GM11168 (cell line): ENCODE results near the gene ACP2.

ENCODE experiments used
- in situ Hi-C: fragments of 300-500 bp; cut with MboI; formaldehyde crosslinking; loops from one replicate; pipeline ENCODE4 v1.12.0; 2022; ENCODE audit warnings: low sequenced_read_pairs; ENCODE audit not compliant: unreplicated experiment

Gene ACP2

DNA sequence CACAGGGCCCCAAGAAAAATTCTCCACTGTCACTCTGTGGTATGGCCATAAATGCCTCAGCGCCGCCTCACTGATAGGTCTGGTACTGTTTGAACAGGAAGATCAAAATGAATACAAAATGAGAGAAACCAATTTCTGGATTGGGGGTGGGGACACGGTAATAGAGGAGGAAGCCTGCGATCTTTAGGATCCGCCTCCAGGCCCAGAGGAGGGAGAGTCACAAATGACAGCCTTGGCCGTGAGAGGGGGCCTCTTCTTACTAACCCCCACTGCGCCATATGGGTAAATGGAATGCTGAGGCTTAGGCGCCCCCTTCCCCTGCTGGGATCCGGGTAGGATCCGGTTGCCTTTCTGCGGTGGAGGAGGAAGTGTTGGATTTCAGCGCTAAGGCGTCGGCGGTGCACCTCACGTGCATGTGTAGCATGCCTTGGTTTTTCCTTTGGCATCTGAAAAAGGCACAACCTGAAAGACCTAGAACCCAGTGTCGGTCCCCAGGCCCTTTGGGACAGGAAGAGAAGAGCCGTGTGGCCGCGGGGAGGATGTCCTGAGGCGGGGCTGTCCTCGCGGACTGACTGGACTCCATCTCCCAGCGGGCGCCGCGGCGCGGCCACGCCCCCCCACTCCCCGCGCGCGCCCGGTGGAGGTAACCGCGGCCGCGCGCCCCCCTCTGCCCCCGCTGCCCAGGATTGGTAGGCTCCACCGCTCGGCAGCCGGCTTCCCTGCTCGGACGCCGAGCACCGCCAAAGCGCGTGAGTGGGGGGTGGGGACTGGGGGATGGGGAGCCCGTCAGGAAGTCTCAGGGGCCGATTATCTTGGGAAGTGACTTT, 20.6 kb upstream of the ACP2 start:
- in situ Hi-C loops: no loop called here

DNA sequence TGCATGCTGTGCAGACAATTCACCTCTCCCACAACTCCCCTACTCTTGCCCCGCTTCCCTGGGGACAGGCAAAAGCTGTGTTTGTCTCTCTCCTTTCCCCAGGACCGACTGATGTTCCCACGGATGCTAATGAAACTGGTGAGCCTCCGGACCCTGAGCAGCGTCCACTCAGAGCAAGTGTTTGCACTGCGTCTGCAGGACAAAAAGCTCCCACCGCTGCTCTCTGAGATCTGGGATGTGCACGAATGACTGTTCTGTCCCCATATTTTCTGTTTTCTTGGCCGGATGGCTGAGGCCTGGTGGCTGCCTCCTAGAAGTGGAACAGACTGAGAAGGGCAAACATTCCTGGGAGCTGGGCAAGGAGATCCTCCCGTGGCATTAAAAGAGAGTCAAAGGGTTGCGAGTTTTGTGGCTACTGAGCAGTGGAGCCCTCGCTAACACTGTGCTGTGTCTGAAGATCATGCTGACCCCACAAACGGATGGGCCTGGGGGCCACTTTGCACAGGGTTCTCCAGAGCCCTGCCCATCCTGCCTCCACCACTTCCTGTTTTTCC, 19.9 kb upstream of the ACP2 start:
- in situ Hi-C loops: no loop called here

DNA sequence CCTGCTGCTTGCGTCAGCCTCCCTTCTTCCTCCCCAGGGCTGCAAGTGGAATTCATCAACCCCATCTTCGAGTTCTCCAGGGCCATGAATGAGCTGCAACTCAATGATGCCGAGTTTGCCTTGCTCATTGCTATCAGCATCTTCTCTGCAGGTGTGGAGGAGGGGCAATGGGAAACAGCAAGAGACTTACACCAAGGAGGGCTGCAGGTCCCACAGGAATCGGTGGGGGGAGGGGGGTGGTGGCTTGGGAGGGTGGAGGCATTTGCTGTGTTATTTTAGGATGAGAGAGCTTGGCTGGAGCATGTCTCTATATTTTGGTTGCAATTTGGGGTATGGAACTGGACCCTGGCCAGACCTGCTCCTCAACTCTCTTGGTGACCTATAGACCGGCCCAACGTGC, 19.3 kb upstream of the ACP2 start:
- in situ Hi-C loops: no loop called here

DNA sequence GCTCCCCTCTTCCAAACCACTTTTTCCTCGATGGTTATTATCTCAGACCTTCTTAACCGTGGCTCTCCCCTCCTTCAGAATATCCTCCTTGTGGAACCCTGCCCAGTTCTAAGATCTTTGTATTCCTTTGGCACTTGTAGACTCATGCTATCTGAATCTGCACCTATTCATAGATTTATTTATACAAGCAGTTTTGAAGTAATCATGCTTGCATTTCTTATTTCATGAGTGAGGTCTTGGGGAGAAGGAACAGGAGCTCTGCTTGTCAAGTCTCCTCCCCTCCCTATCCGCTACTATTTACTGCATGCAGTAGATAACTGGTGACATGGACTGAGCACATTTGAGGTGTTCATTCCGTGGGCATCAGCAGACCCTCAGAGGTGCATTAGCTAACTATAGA, 15.9 kb upstream of the ACP2 start:
- in situ Hi-C loops: loop anchor here (5.0 kb wide), 1 partner anchor 87 kb away; the partner anchor contains the start of gene ARFGAP2

DNA sequence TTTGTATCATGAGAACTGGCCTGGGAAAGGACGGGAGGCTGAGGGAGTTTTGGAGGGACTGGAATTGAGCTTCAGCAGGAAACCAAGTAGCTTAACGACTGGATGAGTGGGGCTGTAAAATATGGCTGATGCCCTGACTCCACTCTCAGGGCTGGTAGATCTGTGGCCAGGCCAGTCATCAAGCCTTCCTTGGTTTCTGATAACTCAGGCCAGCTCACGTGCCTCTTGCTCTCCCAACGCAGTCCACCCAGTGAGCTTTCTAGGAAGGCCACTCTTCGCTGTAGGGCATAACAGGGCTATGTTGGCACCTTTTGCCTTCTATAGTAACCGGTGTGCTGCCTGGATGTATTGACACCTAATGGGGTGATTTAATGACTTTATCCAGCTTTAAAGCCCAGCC, 15.5 kb upstream of the ACP2 start:
- in situ Hi-C loops: loop anchor here (5.0 kb wide), 1 partner anchor 87 kb away; the partner anchor contains the start of gene ARFGAP2

DNA sequence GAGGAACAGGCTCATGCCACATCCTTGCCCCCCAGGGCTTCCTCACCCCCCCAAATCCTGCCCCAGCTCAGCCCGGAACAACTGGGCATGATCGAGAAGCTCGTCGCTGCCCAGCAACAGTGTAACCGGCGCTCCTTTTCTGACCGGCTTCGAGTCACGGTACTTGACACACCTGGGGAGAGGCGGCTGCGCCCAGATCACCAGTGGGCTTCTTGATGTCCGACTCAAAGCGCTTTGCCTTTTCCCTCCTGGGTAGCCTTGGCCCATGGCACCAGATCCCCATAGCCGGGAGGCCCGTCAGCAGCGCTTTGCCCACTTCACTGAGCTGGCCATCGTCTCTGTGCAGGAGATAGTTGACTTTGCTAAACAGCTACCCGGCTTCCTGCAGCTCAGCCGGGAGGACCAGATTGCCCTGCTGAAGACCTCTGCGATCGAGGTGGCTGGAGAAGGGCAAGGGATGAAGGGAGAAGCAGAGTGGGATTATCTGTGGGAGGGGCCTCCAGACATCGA, 12.7 kb upstream of the ACP2 start:
- in situ Hi-C loops: loop anchor here (5.0 kb wide), 1 partner anchor 84 kb away; the partner anchor contains the start of gene ARFGAP2

DNA sequence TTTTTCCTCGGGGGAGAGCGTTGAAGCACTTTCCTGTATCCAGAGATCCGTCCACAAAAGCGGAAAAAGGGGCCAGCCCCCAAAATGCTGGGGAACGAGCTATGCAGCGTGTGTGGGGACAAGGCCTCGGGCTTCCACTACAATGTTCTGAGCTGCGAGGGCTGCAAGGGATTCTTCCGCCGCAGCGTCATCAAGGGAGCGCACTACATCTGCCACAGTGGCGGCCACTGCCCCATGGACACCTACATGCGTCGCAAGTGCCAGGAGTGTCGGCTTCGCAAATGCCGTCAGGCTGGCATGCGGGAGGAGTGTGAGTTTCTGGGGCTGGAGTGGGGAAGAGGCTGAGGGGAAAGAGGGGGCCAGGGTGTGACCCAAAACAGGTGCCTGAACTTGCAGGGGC, 11.8 kb upstream of the ACP2 start:
- in situ Hi-C loops: loop anchor here (5.0 kb wide), 1 partner anchor 83 kb away; the partner anchor contains the start of gene ARFGAP2

DNA sequence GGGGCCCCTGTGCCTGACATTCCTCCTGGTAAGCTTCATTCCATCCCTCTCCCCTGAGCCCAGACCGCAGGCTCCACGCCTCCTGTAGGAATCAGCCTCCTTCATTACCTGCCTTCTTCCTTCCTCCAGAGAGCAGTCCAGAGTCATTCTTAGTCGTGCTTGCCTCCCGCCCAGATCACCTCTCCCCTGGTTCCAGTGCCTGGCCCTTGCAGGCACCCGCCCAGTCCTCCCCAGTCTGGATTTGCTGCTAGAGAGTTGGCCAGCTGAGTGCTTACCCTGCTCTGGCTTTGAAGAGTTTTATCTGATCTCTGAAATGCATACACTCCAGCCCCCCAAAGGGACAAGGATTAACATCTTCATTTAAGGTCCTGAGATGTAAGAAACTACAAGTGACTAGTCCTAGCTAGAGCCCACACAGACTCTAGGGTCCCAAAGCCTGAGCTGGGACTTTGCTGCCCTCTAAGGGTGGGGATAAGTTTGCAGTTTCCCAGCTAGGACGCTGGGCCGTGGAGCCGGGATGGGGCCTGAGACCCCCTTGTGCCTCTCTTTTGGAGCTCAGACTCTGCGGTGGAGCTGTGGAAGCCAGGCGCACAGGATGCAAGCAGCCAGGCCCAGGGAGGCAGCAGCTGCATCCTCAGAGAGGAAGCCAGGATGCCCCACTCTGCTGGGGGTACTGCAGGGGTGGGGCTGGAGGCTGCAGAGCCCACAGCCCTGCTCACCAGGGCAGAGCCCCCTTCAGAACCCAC, 10.8 kb upstream of the ACP2 start:
- in situ Hi-C loops: no loop called here

DNA sequence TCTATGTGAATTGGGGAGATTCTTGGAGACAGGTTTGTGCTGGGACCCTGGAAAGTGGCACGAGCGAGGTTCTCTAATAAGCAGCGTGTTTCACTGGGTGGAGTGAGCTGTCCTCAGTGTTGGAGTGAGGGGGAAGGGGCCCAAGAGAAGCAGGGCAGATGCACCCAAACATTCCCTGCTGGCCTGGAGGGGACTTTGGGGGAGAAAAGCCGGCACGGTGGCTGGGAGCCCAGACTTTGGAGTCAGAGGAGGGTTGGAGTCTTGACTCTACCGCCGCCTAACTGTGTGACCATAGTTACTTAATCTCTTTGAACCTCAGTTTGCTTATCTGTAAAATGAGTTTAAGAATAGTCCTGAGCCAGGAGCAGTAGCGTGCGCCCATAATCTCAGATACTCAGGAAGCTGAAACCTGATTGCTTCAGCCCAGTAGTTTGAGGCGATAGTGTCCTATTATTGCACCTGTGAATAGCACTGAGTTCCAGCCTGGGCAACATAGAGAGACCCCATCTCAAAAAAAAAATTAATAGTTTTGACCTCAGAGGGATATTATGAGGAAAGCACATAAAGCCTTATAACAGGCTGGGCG, 9.8 kb upstream of the ACP2 start:
- in situ Hi-C loops: no loop called here

DNA sequence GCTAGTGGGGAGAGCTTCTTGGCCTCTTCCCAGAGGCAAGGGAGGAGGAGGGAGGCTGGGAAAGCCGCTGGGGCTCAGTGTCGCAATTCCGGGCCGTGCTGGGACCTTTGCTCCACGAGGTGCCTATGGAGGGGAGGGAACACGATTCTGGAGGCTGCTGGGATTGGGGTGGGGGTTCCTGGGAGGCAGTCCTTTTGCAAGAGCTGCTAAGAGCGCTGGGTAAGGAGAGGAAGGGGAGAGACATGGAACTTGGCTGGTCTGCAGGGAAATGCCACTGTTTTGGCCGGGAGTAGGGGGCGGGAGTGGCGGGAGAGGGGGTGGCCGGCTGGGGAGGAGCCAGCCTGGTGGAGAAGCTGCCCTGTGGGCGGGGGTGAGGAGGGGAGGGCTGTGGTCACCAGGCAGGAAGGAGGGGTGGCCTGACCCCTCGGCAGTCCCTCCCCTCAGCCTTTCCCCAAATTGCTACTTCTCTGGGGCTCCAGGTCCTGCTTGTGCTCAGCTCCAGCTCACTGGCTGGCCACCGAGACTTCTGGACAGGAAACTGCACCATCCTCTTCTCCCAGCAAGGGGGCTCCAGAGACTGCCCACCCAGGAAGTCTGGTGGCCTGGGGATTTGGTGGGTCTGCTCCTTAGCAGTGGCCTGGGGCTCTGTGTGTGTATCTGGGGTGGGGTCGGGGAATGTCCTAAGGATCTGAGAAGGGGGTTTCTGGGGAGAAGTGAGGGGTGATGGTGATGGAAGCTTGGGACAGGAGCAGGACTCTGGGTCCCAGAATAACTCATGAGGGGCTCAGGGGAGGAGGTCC, 9.1 kb upstream of the ACP2 start, which contains the start of gene NR1H3:
NR1H3 (plus strand) TSS at position 480 of the 800 bp plus-strand sequence. CDS start 1,221 bp downstream, outside the sequence.
- in situ Hi-C loops: no loop called here

DNA sequence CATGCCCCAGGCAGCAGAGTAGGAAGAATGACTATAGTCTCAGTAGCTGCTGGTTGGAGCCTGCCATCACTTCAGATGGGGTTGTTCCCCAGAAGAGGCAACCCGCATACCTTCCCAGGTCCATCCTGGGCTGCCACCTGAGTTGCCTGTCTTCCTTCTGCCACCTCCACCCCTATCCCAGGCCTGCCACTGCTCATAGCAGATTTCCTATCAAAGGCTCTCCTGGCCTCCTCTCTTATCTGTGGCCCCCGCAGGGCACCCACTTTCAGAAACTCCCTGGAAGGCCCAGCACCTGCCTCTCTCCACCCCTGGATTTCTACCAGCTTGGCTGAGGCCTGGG, 8.5 kb upstream of the ACP2 start:
- in situ Hi-C loops: no loop called here

DNA sequence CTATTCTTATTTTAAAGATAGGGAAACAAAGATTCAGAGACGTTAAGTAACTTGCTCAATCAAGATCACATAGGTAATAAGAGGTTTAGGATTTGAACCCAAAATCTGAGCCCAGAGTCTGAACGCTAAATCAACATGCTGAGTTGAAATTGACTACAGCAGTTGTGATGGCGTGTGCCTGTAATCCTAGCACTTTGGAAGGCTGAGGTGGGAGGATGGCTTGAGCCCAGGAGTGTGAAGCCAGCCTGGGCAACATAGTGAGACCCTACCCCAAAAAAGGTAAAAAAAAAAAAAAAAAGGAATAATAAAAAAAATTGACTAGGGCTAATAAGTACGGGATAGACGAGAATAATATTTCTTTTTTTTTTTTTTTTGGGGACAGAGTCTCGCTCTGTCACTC, 7.8 kb upstream of the ACP2 start:
- in situ Hi-C loops: no loop called here

DNA sequence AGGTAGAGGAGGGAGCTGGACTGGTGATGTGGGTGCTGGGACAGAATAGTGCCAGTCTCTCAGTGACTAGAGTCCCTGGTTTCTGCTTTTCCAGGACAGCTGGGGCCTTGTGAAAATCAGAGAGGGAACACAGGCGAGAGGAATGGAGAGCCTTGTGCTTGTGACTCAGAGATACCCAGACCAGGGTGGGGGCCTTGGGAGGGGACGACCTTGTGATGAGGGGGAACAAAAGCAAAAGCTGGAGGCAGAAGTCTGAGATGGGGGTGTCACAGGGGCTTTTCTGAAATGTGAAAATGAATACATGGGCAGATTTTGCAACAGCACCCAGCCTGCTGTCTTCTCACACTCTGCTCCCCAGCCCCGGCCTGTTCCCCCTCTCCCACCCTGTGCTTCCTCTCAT, 5.8 kb upstream of the ACP2 start:
- in situ Hi-C loops: no loop called here

DNA sequence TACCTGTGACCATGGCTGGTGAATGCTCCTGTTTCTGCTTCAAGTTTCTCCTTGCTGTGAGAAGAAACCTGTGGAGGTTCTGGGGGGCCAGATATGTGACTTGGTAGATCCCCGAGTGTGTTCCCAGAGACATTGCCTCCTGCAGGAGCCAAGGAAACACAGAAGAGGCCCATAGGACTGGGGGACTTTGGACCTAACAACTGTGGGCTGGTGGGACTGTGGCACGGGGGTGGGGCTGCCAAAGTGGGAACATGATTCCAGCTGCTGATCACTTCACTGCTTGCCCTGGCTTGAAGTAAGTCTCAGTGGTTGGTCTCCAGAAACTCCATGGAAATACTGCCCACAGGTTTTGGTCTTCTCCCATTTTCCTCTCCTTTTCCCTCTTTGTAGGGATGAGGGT, 5.0 kb upstream of the ACP2 start:
- in situ Hi-C loops: no loop called here

DNA sequence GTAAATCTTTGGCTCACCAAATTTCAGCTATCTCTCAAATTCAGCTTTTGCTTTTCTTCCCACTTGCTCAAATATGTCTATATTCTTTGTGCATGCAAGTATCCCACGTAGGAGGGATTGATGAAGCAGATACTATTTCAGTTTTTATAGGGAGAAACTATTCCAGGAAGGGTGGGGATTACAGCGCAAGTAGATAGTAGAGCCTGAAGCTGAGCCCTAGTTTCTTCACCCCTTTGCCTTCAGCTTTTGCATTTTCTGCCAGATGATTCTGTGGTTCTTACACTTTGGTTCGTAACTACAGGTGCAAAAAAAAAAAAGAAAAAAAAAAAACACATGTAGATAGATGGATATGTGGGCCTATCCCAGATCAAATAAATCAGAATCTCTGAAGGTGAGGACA, 3.1 kb upstream of the ACP2 start:
- in situ Hi-C loops: no loop called here

DNA sequence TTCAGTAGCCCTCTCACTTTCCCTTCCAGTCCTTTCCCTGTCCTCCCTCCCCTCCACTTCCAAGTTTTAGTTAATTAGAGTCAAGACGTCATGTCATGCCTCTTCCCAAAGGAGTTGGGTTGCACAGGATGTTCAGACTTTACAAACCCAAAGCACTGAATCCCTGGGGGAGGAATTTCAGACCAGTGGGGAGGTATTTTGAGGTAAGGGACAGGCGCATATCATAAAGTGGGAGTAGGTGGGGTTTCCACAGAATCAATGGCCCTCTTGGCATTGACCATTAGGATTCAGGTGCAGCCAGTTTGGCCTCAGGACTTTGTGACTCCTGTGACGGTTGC, 733 bp upstream of the ACP2 start:
- in situ Hi-C loops: no loop called here

DNA sequence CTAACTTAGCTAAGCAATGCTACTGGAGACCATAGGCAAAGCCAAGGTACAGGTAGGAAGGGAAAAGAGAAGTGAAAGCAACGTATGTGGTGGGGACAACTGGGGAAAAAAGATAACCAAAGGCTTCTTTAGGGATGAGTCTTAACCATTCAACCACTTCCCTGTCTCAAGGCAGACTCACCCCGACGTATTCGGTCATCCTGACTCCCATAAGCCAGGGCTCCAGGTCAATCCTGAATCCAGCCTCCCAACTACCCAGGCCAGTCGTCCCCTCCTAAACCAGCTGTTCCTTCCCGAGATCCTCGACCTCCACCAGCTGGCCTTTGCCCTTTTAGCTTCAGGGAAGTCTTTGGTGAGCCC, 330 bp downstream of the ACP2 start:
- in situ Hi-C loops: no loop called here

DNA sequence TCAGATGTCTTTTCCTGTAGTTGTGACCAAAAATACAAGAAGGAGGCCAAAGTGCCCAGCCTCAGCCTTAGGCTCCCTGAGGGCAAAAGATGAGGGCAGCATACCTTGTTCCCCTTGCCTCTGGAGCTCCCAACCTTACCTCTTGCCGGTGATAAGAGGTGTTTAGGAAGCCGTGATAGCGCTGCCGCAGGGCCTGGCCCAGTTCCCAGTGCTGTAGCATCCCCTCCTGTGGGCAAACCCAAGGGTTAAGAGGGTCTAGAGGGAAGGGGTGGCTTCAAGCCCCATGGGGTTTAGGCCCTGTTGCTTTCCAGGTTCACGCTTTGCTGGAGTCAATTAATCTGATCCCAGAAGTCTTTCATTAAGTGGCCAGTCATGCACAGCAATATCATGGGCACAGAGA, 1.1 kb downstream of the ACP2 start:
- in situ Hi-C loops: no loop called here

DNA sequence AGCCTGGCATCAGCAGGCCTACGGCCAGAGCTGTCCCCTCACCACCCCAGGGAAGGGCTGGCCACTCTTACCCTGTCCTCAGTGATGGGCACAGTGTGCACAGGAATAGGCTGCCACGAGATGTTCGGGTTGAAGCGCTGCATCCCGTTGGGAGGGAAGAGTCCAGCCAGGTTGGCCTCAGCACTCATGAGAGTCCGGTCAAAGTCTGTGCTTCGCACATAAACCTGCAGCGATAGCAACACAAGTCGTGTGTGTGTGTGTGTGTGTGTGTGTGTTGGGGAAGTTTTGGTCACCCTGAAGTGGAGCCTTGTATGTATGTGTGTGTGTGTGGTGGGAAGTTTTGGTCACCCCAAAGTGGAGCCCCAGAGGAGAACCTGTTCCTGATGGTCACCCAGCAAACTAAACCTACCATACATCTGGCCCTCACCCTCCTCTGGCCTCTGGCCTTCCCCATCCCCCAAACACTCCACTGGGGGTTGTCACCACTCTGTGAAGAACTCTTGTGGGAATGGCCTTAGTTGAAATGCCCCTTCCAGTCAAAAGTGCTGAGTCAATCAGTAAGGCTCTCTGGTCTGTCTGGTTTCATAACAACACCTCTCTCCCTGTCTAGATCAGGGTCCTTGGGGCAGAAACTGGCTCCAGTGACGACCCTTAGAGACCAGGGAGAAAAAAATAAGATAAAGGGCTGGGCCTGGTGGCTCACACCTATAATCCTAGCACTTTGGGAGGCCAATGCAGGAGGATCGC, 2.8 kb downstream of the ACP2 start:
- in situ Hi-C loops: no loop called here
